GM19099 (cell line): ENCODE results near the gene PAX8.

Experiments used
- POLR2A ChIP-seq: IDR thresholded peaks from 3 replicates; pipeline ENCODE4 v1.6.1; 2011; ENCODE audit warnings: low read depth; ENCODE audit not compliant: insufficient read length; ENCODE audit errors: extremely low read depth

PAX8 gene

GRCh38 chr2:113216321-113216720, 62.4 kb downstream of the PAX8 start:
- no peak for TF ChIP-seq POLR2A

- TF ChIP-seq POLR2A = no peak
Measured at GRCh38 chr2:113215056-113215455, 63.7 kb downstream of the PAX8 start.

- no peak for TF ChIP-seq POLR2A
Measured at GRCh38 chr2:113214141-113214540, 64.6 kb downstream of the PAX8 start.

GRCh38 chr2:113213061-113213930, 65.4 kb downstream of the PAX8 start:
- TF ChIP-seq POLR2A = no peak

- TF ChIP-seq POLR2A = no peak
Measured at GRCh38 chr2:113212245-113213060, 66.3 kb downstream of the PAX8 start.

- TF ChIP-seq POLR2A = no peak
Measured at GRCh38 chr2:113211226-113212105, 67.3 kb downstream of the PAX8 start.

- no peak for TF ChIP-seq POLR2A
Measured at GRCh38 chr2:113209646-113210171, 69.0 kb downstream of the PAX8 start.

GRCh38 chr2:113209011-113209645, 69.6 kb downstream of the PAX8 start:
- no peak for TF ChIP-seq POLR2A

GRCh38 chr2:113208396-113208795, 70.3 kb downstream of the PAX8 start:
- no peak for TF ChIP-seq POLR2A

- no peak for TF ChIP-seq POLR2A
Measured at GRCh38 chr2:113207021-113207420, 71.7 kb downstream of the PAX8 start.

GRCh38 chr2:113206251-113206650, 72.5 kb downstream of the PAX8 start:
- TF ChIP-seq POLR2A = no peak

- no peak for TF ChIP-seq POLR2A
Measured at GRCh38 chr2:113203901-113204519, 74.7 kb downstream of the PAX8 start.

GRCh38 chr2:113203217-113203530, 75.5 kb downstream of the PAX8 start:
- no peak for TF ChIP-seq POLR2A
